Measurements from ENCODE around the gene ST8SIA3.

- TF ChIP-seq CTCF (IDR thresholded peaks at IDR 0.05) = no peak
- TF ChIP-seq POLR2A (IDR thresholded peaks at IDR 0.05) = no peak
Observed at GRCh38 chr18:57325491-57326166, 26.7 kb upstream of the ST8SIA3 start.

Measured in heart left ventricle (tissue), 13 donors.